ENCODE data around the gene TMEM41B.
A peak's percentile ranks its signal among the peaks of the same experiment; 100 is the strongest.
"Not testable (repeated sequence)": the region's sequence is repeated elsewhere in the genome, so short reads cannot be mapped to it uniquely, and the experiment has no call there.

The TMEM41B gene

GRCh38 chr11:9344061-9344680 lies 29.8 kb upstream of the TMEM41B start:
- no peak overlapping the region for H3K4me3 ChIP-seq (ENCODE audit: low read depth, low read length)
- in situ Hi-C loops (cut with HindIII; ENCODE audit: low sequenced_read_pairs): no loop called here
- no peak for TF ChIP-seq CTCF (IDR thresholded peaks at IDR 0.05; ENCODE audit: low read depth, low read length)
- no peak for DNase-seq (ENCODE audit: low read depth, low spot score)

- DNase-seq (ENCODE audit: low read depth, low spot score): no peak
- in situ Hi-C loops (cut with HindIII; ENCODE audit: low sequenced_read_pairs): no loop called here
- no peak for TF ChIP-seq CTCF (IDR thresholded peaks at IDR 0.05; ENCODE audit: low read depth, low read length)
Measured at GRCh38 chr11:9341638-9342178, 27.3 kb upstream of the TMEM41B start.

GRCh38 chr11:9332655-9333054 lies 18.3 kb upstream of the TMEM41B start:
- TF ChIP-seq CTCF (IDR thresholded peaks at IDR 0.05; ENCODE audit: low read depth, low read length): no peak
- in situ Hi-C loops (cut with HindIII; ENCODE audit: low sequenced_read_pairs): no loop called here
- no peak overlapping the region for H3K4me3 ChIP-seq (ENCODE audit: low read depth, low read length)
- DNase-seq (ENCODE audit: low read depth, low spot score): no peak

More at GRCh38 chr11:9341638-9342178, 27.3 kb upstream of the TMEM41B start:
- no peak overlapping the region for H3K4me3 ChIP-seq (ENCODE audit: low read depth, low read length)

GRCh38 chr11:9330387-9331384 lies 16.3 kb upstream of the TMEM41B start:
- in situ Hi-C loops (cut with HindIII; ENCODE audit: low sequenced_read_pairs): no loop called here
- no peak overlapping the region for H3K4me3 ChIP-seq (ENCODE audit: low read depth, low read length)
- peak; percentile 60 for DNase-seq (ENCODE audit: low read depth, low spot score)
- no peak for TF ChIP-seq CTCF (IDR thresholded peaks at IDR 0.05; ENCODE audit: low read depth, low read length)

GRCh38 chr11:9320047-9320446 lies 5.7 kb upstream of the TMEM41B start:
- no peak for DNase-seq (ENCODE audit: low read depth, low spot score)
- no peak for TF ChIP-seq CTCF (IDR thresholded peaks at IDR 0.05; ENCODE audit: low read depth, low read length)
- in situ Hi-C loops (cut with HindIII; ENCODE audit: low sequenced_read_pairs): no loop called here
- no peak overlapping the region for H3K4me3 ChIP-seq (ENCODE audit: low read depth, low read length)

GRCh38 chr11:9319377-9320001 lies 5.1 kb upstream of the TMEM41B start:
- H3K4me3 ChIP-seq (ENCODE audit: low read depth, low read length); in situ Hi-C loops (cut with HindIII; ENCODE audit: low sequenced_read_pairs); DNase-seq (ENCODE audit: low read depth, low spot score): not testable (repeated sequence)

- DNase-seq (ENCODE audit: low read depth, low spot score); H3K4me3 ChIP-seq (ENCODE audit: low read depth, low read length); in situ Hi-C loops (cut with HindIII; ENCODE audit: low sequenced_read_pairs): not testable (repeated sequence)
Measured at GRCh38 chr11:9318442-9319376, 4.3 kb upstream of the TMEM41B start.

All from astrocyte of the spinal cord (primary cell).